ENCODE data around the gene ERV3-1. TPM values are rescaled to one million over a fixed set of nuclear protein-coding genes. Genes with fewer than 3 reads are reported as not detected.
"Not testable (repeated sequence)": the region's sequence is repeated elsewhere in the genome, so short reads cannot be mapped to it uniquely, and the experiment has no call there.

Gene ERV3-1
- total and polyA plus RNA-seq, 9 of the 15 experiments (the other 6 are each of a cell fraction or from before 2014, with no cell fraction given), result 10.2 to 30.0 (median 22.0) TPM

- TF ChIP-seq CBX3 (IDR thresholded peaks at IDR 0.05; ENCODE audit: borderline replicate concordance in 1 of 2, low read length in 2 of 2) (0 out of 3 replicates have a peak, but pooled peaks of 1 of the 2 experiments have one; percentile 35), ZBTB1 (CRISPR knock-in tag; IDR thresholded peaks at IDR 0.05; ENCODE audit: borderline replicate concordance, low read depth) (no peak), MAFF (IDR thresholded peaks at IDR 0.05; ENCODE audit: low read length) (no peak), CUX1 (CRISPR knock-in tag; IDR thresholded peaks at IDR 0.05) (no peak), HOMEZ (CRISPR knock-in tag; IDR thresholded peaks at IDR 0.05) (no peak), ZFP30 (CRISPR knock-in tag; IDR thresholded peaks at IDR 0.05; ENCODE audit: borderline replicate concordance) (no peak)
Measured at GRCh38 chr7:64951250-64951848, 55.1 kb downstream of the ERV3-1 start (continued).

DNA sequence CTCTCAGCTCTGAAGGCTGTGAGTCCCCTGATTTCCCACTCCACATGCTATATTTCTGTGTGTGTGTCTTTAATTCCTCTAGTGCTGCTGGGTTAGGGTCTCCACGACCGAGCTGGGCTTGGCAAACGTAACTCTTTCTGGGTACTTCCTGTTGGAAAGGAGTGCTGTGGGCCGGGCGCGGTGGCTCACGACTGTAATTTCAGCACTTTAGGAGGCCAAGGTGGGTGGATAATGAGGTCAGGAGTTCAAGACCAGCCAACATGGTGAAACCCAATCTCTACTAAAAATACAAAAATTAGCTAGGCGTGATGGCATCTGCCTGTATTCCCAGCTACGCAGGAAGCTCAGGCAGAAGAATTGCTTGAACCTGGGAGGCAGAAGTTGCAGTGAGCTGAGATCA, 55.8 kb downstream of the ERV3-1 start:
- Histone ChIP-seq H3K9me3 (replicated peaks; ENCODE audit: control insufficient read depth, insufficient read depth, low read depth, low read length) (peaks cover 20% of the 10 kb centered on the region), H3K4me1 (replicated peaks in 1 of 2; ENCODE audit: control insufficient read depth in 2 of 2, insufficient read depth in 2 of 2, low read length in 2 of 2) (peaks cover 8 to 21% of the 10 kb centered on the region in 2 experiments; a peak in 4 of 5 replicates)
- H3K4me3 ChIP-seq; H3K36me3 ChIP-seq (ENCODE audit: control insufficient read depth, insufficient read depth, low read length); BruUV-seq (replicated peaks); DNase-seq (ENCODE audit: extremely low read depth in 1 of 4, low spot score in 3 of 4); H3K9ac ChIP-seq (ENCODE audit: insufficient read depth in 1 of 2, low read depth in 2 of 2, low read length in 2 of 2); in situ Hi-C loops (cut with MboI); H3K4me2 ChIP-seq (ENCODE audit: insufficient read depth, low read length); H3K27ac ChIP-seq (ENCODE audit: extremely low read depth, low read depth, low read length); H2AFZ ChIP-seq (ENCODE audit: low read depth, low read length); H3K79me2 ChIP-seq (ENCODE audit: control insufficient read depth, insufficient read depth, low read length); H3K27me3 ChIP-seq (ENCODE audit: control insufficient read depth in 2 of 2, insufficient read depth in 2 of 2, low read length in 2 of 2); H4K20me1 ChIP-seq (replicated peaks; ENCODE audit: control insufficient read depth, insufficient read depth, low read length); H3K9me1 ChIP-seq (ENCODE audit: control insufficient read depth, insufficient read depth, low read length); FAIRE-seq; ATAC-seq: not testable (repeated sequence)
- POLR2A ChIA-PET, result interaction anchor here (0.7 kb wide), 1 partner anchor 9 kb away, joined by 3 read pairs; no protein-coding TSS in a partner anchor
- intact Hi-C loops (cut with micrococcal nuclease), result loop anchor here (2.0 to 10.0 kb wide), 4 partner anchors 47 to 524 kb away; no protein-coding TSS in a partner anchor
- CTCF ChIA-PET (ENCODE audit: low intra/inter-chr PET ratio), result interaction anchor here (0.7 kb wide), 1 partner anchor 358 kb away, joined by 4 read pairs; no protein-coding TSS in a partner anchor
- WGBS (ENCODE audit: insufficient coverage, low coverage, missing lambda C conversion rate), result 71% methylated on average over 9 of the region's 9 CpGs

Data from K562 (cell line).